ENCODE data around the gene DBR1.

The DBR1 gene

GRCh38 chr3:138119423-138119766 lies 55.3 kb downstream of the DBR1 start:
- no peak for DNase-seq

DNA sequence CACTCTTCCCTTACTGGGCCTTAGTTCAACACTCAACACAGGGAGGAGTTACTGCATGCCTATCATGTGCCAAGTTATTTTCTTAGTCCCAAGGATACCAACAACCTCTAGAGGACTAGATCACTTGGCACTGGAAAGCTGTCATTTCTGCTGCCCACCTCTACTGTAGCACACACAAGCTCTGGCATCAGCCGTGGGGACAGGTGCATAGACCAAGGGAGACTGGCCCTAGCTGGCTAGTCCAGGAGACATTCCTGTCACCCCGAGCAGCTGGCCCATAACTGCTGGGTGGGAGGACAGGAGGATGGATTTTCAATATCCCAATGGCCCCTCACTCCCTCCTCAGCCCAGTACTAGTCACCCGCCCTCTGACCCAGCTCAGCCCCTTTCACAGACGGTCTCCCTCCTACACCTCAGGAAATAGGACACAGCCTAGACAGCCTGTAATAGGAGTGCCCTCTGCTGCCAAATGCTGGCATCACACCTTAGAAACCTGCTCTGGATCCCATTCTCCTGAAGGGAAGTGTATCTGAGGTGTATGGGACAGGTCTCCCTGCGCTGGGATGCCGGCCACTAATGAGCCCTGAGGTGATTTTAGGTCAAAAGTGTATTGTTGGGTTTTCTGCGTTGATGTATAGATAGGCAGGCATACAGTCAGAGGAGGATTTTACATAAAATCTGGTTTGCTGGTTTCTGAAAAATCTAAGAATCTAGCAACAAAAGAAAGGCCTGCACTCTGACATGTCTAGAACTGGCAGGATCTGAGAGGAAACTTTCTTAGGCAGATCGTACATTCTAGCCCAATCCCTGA lies 55.9 kb downstream of the DBR1 start:
- DNase-seq: peak in 2 of 4 experiments; percentile 7 to 15

- DNase-seq: peak in 1 of 4 experiments; percentile 10
Observed at GRCh38 chr3:138114988-138115971, 59.4 kb downstream of the DBR1 start, which contains the start of gene DZIP1L. Gene DZIP1L, minus strand, starts transcription at chr3:138115608. Its CDS starts 11,637 bp downstream, at chr3:138103971.

DNA sequence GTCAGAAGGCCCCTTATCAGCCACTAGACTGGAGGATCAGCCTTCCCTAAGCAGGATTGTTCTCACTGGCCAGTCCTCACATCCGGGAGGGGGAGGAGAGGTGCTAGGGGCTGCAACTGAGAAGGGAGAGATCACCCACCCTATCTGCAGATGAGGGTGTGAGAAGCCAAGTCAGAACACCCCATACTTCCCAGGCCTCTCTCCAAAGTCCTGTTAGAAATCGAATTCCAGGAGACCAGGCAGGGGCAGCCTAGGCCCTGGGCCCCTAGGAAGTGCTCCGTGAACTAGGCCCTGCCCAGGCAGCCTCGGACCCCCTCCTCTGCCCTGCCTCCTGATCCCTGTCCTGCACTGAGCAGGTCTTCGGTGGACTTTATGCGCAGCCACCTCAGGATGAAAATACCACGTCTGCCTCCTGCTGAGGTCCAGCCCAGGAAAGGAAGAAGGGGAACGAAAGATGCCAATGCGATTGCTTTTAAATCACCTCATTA lies 60.2 kb downstream of the DBR1 start:
- DNase-seq: no peak

- no peak for DNase-seq
Observed at GRCh38 chr3:138113326-138113725, 61.4 kb downstream of the DBR1 start.

- no peak for DNase-seq
Observed at GRCh38 chr3:138112362-138112761, 62.4 kb downstream of the DBR1 start.
